ENCODE measurements around the gene C16orf82. TPM values are rescaled to one million over a fixed set of nuclear protein-coding genes. Genes with fewer than 3 reads are reported as not detected.
"Not testable (repeated sequence)": the region's sequence is repeated elsewhere in the genome, so short reads cannot be mapped to it uniquely, and the experiment has no call there.

Gene C16orf82
- total and polyA plus RNA-seq, 4 donors, result 0.19 to 0.56 (median 0.42) TPM

GRCh38 chr16:27084307-27085028, 17.7 kb downstream of the C16orf82 start:
- Histone ChIP-seq H3K9me3 (ENCODE audit: control insufficient read depth, insufficient read depth, low read length) (no peaks in the 10 kb centered on the region), H3K4me1 (ENCODE audit: control insufficient read depth, insufficient read depth, low read length) (peaks cover 15% of the 10 kb centered on the region), H3K36me3 (ENCODE audit: control insufficient read depth, insufficient read depth, low read length) (no peaks in the 10 kb centered on the region), H3K27ac (ENCODE audit: low read depth, low read length) (no peak overlapping the region), H3K27me3 (ENCODE audit: control insufficient read depth, insufficient read depth, low read length) (no peaks in the 10 kb centered on the region), H3K4me3 (ENCODE audit: low read depth, low read length) (no peak overlapping the region)
- 70% methylated on average over 9 of the region's 9 CpGs for WGBS (ENCODE audit: insufficient coverage)
- DNase-seq (ENCODE audit: low read depth in 4 of 6, low spot score in 6 of 6), result no peak

GRCh38 chr16:27085182-27085581, 18.5 kb downstream of the C16orf82 start:
- Histone ChIP-seq H3K27ac (ENCODE audit: low read depth, low read length) (no peak overlapping the region), H3K27me3 (ENCODE audit: control insufficient read depth, insufficient read depth, low read length) (no peaks in the 10 kb centered on the region), H3K36me3 (ENCODE audit: control insufficient read depth, insufficient read depth, low read length) (no peaks in the 10 kb centered on the region), H3K9me3 (ENCODE audit: control insufficient read depth, insufficient read depth, low read length) (no peaks in the 10 kb centered on the region), H3K4me3 (ENCODE audit: low read depth, low read length) (no peak overlapping the region), H3K4me1 (ENCODE audit: control insufficient read depth, insufficient read depth, low read length) (peaks cover 15% of the 10 kb centered on the region)
- 60% methylated on average over 4 of the region's 6 CpGs for WGBS (ENCODE audit: insufficient coverage)
- DNase-seq (ENCODE audit: low read depth in 4 of 6, low spot score in 6 of 6), result no peak

GRCh38 chr16:27086031-27086430, 19.3 kb downstream of the C16orf82 start:
- not testable (repeated sequence) for H3K36me3 ChIP-seq (ENCODE audit: control insufficient read depth, insufficient read depth, low read length); H3K4me3 ChIP-seq (ENCODE audit: low read depth, low read length); H3K27me3 ChIP-seq (ENCODE audit: control insufficient read depth, insufficient read depth, low read length); H3K9me3 ChIP-seq (ENCODE audit: control insufficient read depth, insufficient read depth, low read length); DNase-seq (ENCODE audit: low read depth in 4 of 6, low spot score in 6 of 6); H3K27ac ChIP-seq (ENCODE audit: low read depth, low read length)
- WGBS (ENCODE audit: insufficient coverage), result 100% methylated on average over 7 of the region's 9 CpGs
- H3K4me1 ChIP-seq (ENCODE audit: control insufficient read depth, insufficient read depth, low read length), result peaks cover 15% of the 10 kb centered on the region

GRCh38 chr16:27088216-27088615, 21.5 kb downstream of the C16orf82 start:
- Histone ChIP-seq H3K36me3 (ENCODE audit: control insufficient read depth, insufficient read depth, low read length) (no peaks in the 10 kb centered on the region), H3K4me3 (ENCODE audit: low read depth, low read length) (no peak overlapping the region), H3K27me3 (ENCODE audit: control insufficient read depth, insufficient read depth, low read length) (no peaks in the 10 kb centered on the region), H3K4me1 (ENCODE audit: control insufficient read depth, insufficient read depth, low read length) (peaks cover 14% of the 10 kb centered on the region), H3K27ac (ENCODE audit: low read depth, low read length) (no peak overlapping the region), H3K9me3 (ENCODE audit: control insufficient read depth, insufficient read depth, low read length) (no peaks in the 10 kb centered on the region)
- WGBS (ENCODE audit: insufficient coverage), result 0% methylated on average over 1 of the region's 5 CpGs
- DNase-seq (ENCODE audit: low read depth in 4 of 6, low spot score in 6 of 6), result no peak

- DNase-seq (ENCODE audit: low read depth in 4 of 6, low spot score in 6 of 6), result no peak
- no peak overlapping the region for H3K4me3 ChIP-seq (ENCODE audit: low read depth, low read length)
- WGBS (ENCODE audit: insufficient coverage), result 80% methylated on average over 1 of the region's 2 CpGs
- no peaks in the 10 kb centered on the region for H3K36me3 ChIP-seq (ENCODE audit: control insufficient read depth, insufficient read depth, low read length)
- peaks cover 2% of the 10 kb centered on the region for H3K9me3 ChIP-seq (ENCODE audit: control insufficient read depth, insufficient read depth, low read length)
- no peak overlapping the region for H3K27ac ChIP-seq (ENCODE audit: low read depth, low read length)
- H3K27me3 ChIP-seq (ENCODE audit: control insufficient read depth, insufficient read depth, low read length), result no peaks in the 10 kb centered on the region
- no peaks in the 10 kb centered on the region for H3K4me1 ChIP-seq (ENCODE audit: control insufficient read depth, insufficient read depth, low read length)
Measured at GRCh38 chr16:27096375-27096774, 29.6 kb downstream of the C16orf82 start.

- peak in 3 of 6 donors; percentile 5 to 75 (median 72) for DNase-seq (ENCODE audit: low read depth in 4 of 6, low spot score in 6 of 6)
- WGBS (ENCODE audit: insufficient coverage), result no CpG with 5 or more reads among the region's 6 CpGs
Measured at GRCh38 chr16:27097800-27098230, 31.1 kb downstream of the C16orf82 start.

GRCh38 chr16:27098366-27099049, 31.8 kb downstream of the C16orf82 start:
- no peak overlapping the region for H3K27ac ChIP-seq (ENCODE audit: low read depth, low read length)
- no peaks in the 10 kb centered on the region for H3K36me3 ChIP-seq (ENCODE audit: control insufficient read depth, insufficient read depth, low read length)
- no peaks in the 10 kb centered on the region for H3K4me1 ChIP-seq (ENCODE audit: control insufficient read depth, insufficient read depth, low read length)
- no peak overlapping the region for H3K4me3 ChIP-seq (ENCODE audit: low read depth, low read length)
- H3K27me3 ChIP-seq (ENCODE audit: control insufficient read depth, insufficient read depth, low read length), result no peaks in the 10 kb centered on the region
- WGBS (ENCODE audit: insufficient coverage), result no CpG with 5 or more reads among the region's 3 CpGs
- DNase-seq (ENCODE audit: low read depth in 4 of 6, low spot score in 6 of 6), result no peak
- H3K9me3 ChIP-seq (ENCODE audit: control insufficient read depth, insufficient read depth, low read length), result peaks cover 2% of the 10 kb centered on the region

More at GRCh38 chr16:27097800-27098230, 31.1 kb downstream of the C16orf82 start:
- H3K36me3 ChIP-seq (ENCODE audit: control insufficient read depth, insufficient read depth, low read length), result no peaks in the 10 kb centered on the region
- peaks cover 2% of the 10 kb centered on the region for H3K9me3 ChIP-seq (ENCODE audit: control insufficient read depth, insufficient read depth, low read length)
- H3K4me3 ChIP-seq (ENCODE audit: low read depth, low read length), result no peak overlapping the region
- no peaks in the 10 kb centered on the region for H3K4me1 ChIP-seq (ENCODE audit: control insufficient read depth, insufficient read depth, low read length)
- no peaks in the 10 kb centered on the region for H3K27me3 ChIP-seq (ENCODE audit: control insufficient read depth, insufficient read depth, low read length)
- no peak overlapping the region for H3K27ac ChIP-seq (ENCODE audit: low read depth, low read length)

- Histone ChIP-seq H3K4me1 (ENCODE audit: control insufficient read depth, insufficient read depth, low read length) (no peaks in the 10 kb centered on the region), H3K36me3 (ENCODE audit: control insufficient read depth, insufficient read depth, low read length) (no peaks in the 10 kb centered on the region), H3K27me3 (ENCODE audit: control insufficient read depth, insufficient read depth, low read length) (no peaks in the 10 kb centered on the region), H3K9me3 (ENCODE audit: control insufficient read depth, insufficient read depth, low read length) (no peaks in the 10 kb centered on the region), H3K27ac (ENCODE audit: low read depth, low read length) (no peak overlapping the region), H3K4me3 (ENCODE audit: low read depth, low read length) (no peak overlapping the region)
- 84% methylated on average over 8 of the region's 11 CpGs for WGBS (ENCODE audit: insufficient coverage)
- no peak for DNase-seq (ENCODE audit: low read depth in 4 of 6, low spot score in 6 of 6)
Measured at GRCh38 chr16:27102701-27103575, 36.2 kb downstream of the C16orf82 start.

GRCh38 chr16:27103954-27104353, 37.2 kb downstream of the C16orf82 start:
- no peak for DNase-seq (ENCODE audit: low read depth in 4 of 6, low spot score in 6 of 6)
- no peaks in the 10 kb centered on the region for H3K27me3 ChIP-seq (ENCODE audit: control insufficient read depth, insufficient read depth, low read length)
- H3K27ac ChIP-seq (ENCODE audit: low read depth, low read length), result no peak overlapping the region
- no peaks in the 10 kb centered on the region for H3K4me1 ChIP-seq (ENCODE audit: control insufficient read depth, insufficient read depth, low read length)
- no peaks in the 10 kb centered on the region for H3K36me3 ChIP-seq (ENCODE audit: control insufficient read depth, insufficient read depth, low read length)
- no peak overlapping the region for H3K4me3 ChIP-seq (ENCODE audit: low read depth, low read length)
- H3K9me3 ChIP-seq (ENCODE audit: control insufficient read depth, insufficient read depth, low read length), result no peaks in the 10 kb centered on the region
- 89% methylated on average over 1 of the region's 1 CpG for WGBS (ENCODE audit: insufficient coverage)
